AG10803 (cell line): ENCODE measurements around the gene RNF187.

Source experiments
- DNase-seq: peaks from one replicate; pipeline ENCODE4 v3.0.0; 2010; ENCODE audit warnings: low read depth
- H3K4me3 ChIP-seq: 2 replicates; pipeline ENCODE4 v1.5.1; 2011; ENCODE audit warnings: mild to moderate bottlenecking, low read length, control low read depth
- CTCF ChIP-seq: conservative IDR thresholded peaks from 2 replicates; pipeline ENCODE4 v1.5.1; 2011; ENCODE audit warnings: mild to moderate bottlenecking, low read length, control low read depth, inconsistent platforms

The RNF187 gene

GRCh38 chr1:228494970-228495853 is 8.0 kb downstream of the RNF187 start:
- no peak for TF ChIP-seq CTCF

GRCh38 chr1:228496084-228496483 is 8.9 kb downstream of the RNF187 start:
- TF ChIP-seq CTCF, result no peak
- H3K4me3 ChIP-seq, result no peak overlapping the region
- no peak for DNase-seq

More at GRCh38 chr1:228494970-228495853, 8.0 kb downstream of the RNF187 start:
- H3K4me3 ChIP-seq, result no peak overlapping the region
- no peak for DNase-seq

- TF ChIP-seq CTCF, result no peak
- DNase-seq, result no peak
- no peak overlapping the region for H3K4me3 ChIP-seq
Measured at GRCh38 chr1:228496494-228496893, 9.3 kb downstream of the RNF187 start.

- H3K4me3 ChIP-seq, result no peak overlapping the region
- no peak for TF ChIP-seq CTCF
- no peak for DNase-seq
Measured at GRCh38 chr1:228497206-228497605, 10.0 kb downstream of the RNF187 start.

- DNase-seq, result no peak
- no peak for TF ChIP-seq CTCF
- no peak overlapping the region for H3K4me3 ChIP-seq
Measured at GRCh38 chr1:228497817-228498216, 10.6 kb downstream of the RNF187 start.

GRCh38 chr1:228500143-228500734 is 13.1 kb downstream of the RNF187 start:
- DNase-seq, result no peak
- TF ChIP-seq CTCF, result no peak
- peak overlapping the region; percentile 34 for H3K4me3 ChIP-seq
